Keratinocyte (primary cell): ENCODE results near the gene DPP10. TPM values are rescaled to one million over a fixed set of nuclear protein-coding genes. Genes with fewer than 3 reads are reported as not detected.

ENCODE experiments used
- DNase-seq: peaks from one replicate; pipeline ENCODE4 v3.0.0-alpha.2; 2011; ENCODE audit warnings: low read depth, missing footprints, low spot score
- FAIRE-seq: peaks from 2 replicates; lab custom pipeline; 2011; peaks lifted over from hg19 to GRCh38; lab: Jason Lieb, UNC
- H2AFZ ChIP-seq: 2 replicates; pipeline ENCODE4 v1.6.0; 2012; ENCODE audit warnings: low read length, control low read depth, inconsistent platforms; ENCODE audit not compliant: control insufficient read depth
- H3K27ac ChIP-seq: 2 replicates; pipeline ENCODE4 v1.5.1; 2011; ENCODE audit warnings: low read length; ENCODE audit not compliant: control insufficient read depth, insufficient read depth
- H3K27me3 ChIP-seq: 3 replicates; pipeline ENCODE4 v1.6.0; 2011; ENCODE audit warnings: low read length; ENCODE audit not compliant: control insufficient read depth, insufficient read depth; ENCODE audit errors: extremely low read depth
- H3K36me3 ChIP-seq, 2 experiments: 2 replicates in 1 of 2; 3 replicates in 1 of 2; pipeline ENCODE4 v1.5.1; 2011; ENCODE audit warnings: low read length in 2 of 2, mild to moderate bottlenecking in 1 of 2; ENCODE audit not compliant: control insufficient read depth in 2 of 2, insufficient read depth in 2 of 2; ENCODE audit errors: extremely low read depth in 1 of 2
- H3K4me1 ChIP-seq: 3 replicates; pipeline ENCODE4 v1.5.1; 2011; ENCODE audit warnings: low read length; ENCODE audit not compliant: control insufficient read depth, insufficient read depth; ENCODE audit errors: extremely low read depth
- H3K4me2 ChIP-seq: 3 replicates; pipeline ENCODE4 v1.6.0; 2011; ENCODE audit warnings: low read depth, low read length; ENCODE audit not compliant: control insufficient read depth, insufficient read depth; ENCODE audit errors: extremely low read depth
- H3K4me3 ChIP-seq, 3 experiments: fragments of 200-600 bp in 1 of 3; sonication (generic) in 1 of 3; 2 replicates in 2 of 3; 3 replicates in 1 of 3; pipeline ENCODE4 v1.5.1; 2011 to 2016; ENCODE audit warnings: low read length in 3 of 3, mild to moderate bottlenecking in 3 of 3, control low read depth in 2 of 3, inconsistent platforms in 1 of 3, low read depth in 1 of 3, mixed read lengths in 1 of 3, mixed run types in 1 of 3, moderate library complexity in 1 of 3; ENCODE audit not compliant: control insufficient read depth in 2 of 3, insufficient read depth in 2 of 3; ENCODE audit errors: extremely low read depth in 1 of 3
- H3K79me2 ChIP-seq: 2 replicates; pipeline ENCODE4 v1.6.0; 2012; ENCODE audit warnings: low read length; ENCODE audit not compliant: control insufficient read depth, insufficient read depth
- H3K9ac ChIP-seq: 3 replicates; pipeline ENCODE4 v1.6.0; 2011; ENCODE audit warnings: low read length; ENCODE audit not compliant: control insufficient read depth, insufficient read depth; ENCODE audit errors: extremely low read depth
- H3K9me1 ChIP-seq: 3 replicates; pipeline ENCODE4 v1.6.0; 2011; ENCODE audit warnings: low read length; ENCODE audit not compliant: control insufficient read depth, insufficient read depth; ENCODE audit errors: extremely low read depth
- H3K9me3 ChIP-seq: 2 replicates; pipeline ENCODE4 v1.5.1; 2012; ENCODE audit warnings: low read depth, low read length; ENCODE audit not compliant: control insufficient read depth
- H4K20me1 ChIP-seq: 3 replicates; pipeline ENCODE4 v1.6.0; 2011; ENCODE audit warnings: low read length; ENCODE audit not compliant: control insufficient read depth, insufficient read depth; ENCODE audit errors: extremely low read depth
- EZH2 ChIP-seq: IDR thresholded peaks from one replicate; pipeline ENCODE4 v1.6.1; 2012; ENCODE audit warnings: inconsistent platforms, mild to moderate bottlenecking, low read length, moderate library complexity
- dilution Hi-C: fragments of 300-500 bp; cut with MboI; formaldehyde crosslinking; loops from one replicate; pipeline ENCODE4 v1.7.0; 2020; ENCODE audit warnings: low sequenced_read_pairs; ENCODE audit not compliant: extremely low pct_ligation_motif_present
- polyA plus RNA-seq, 5 experiments: library from polyadenylated mRNA; depleted of rRNA in 3 of 5; stranded (reverse) in 3 of 5; stranded (forward) in 1 of 5; unstranded in 1 of 5; fragments of >200 nt; gene quantifications; 1 replicate in 1 of 5; 2 replicates in 3 of 5; 3 replicates in 1 of 5; pipeline versions ENCODE4 v1.2.1 to v1.2.3, GENCODE V29; 2011 to 2012; ENCODE audit warnings: missing spikeins in 2 of 5, low read depth in 1 of 5, low replicate concordance in 1 of 5
- TF ChIP-seq, protein P1 (sequence below), 3 experiments: IDR thresholded peaks in 1 of 3; conservative IDR thresholded peaks in 1 of 3; optimal IDR thresholded peaks in 1 of 3; 2 replicates in 2 of 3; 3 replicates in 1 of 3; pipeline versions ENCODE3 to v1.5.1; 2011; ENCODE audit warnings: low read length in 3 of 3, mild to moderate bottlenecking in 3 of 3, moderate library complexity in 2 of 3, control low read depth in 1 of 3, inconsistent platforms in 1 of 3; ENCODE audit not compliant: insufficient read depth in 2 of 3; ENCODE audit errors: extremely low read depth in 1 of 3

DPP10 gene
- polyA plus RNA-seq, 1 donor (not counting 4 experiments of a cell fraction or from before 2014, with no cell fraction given) = not detected

DNA sequence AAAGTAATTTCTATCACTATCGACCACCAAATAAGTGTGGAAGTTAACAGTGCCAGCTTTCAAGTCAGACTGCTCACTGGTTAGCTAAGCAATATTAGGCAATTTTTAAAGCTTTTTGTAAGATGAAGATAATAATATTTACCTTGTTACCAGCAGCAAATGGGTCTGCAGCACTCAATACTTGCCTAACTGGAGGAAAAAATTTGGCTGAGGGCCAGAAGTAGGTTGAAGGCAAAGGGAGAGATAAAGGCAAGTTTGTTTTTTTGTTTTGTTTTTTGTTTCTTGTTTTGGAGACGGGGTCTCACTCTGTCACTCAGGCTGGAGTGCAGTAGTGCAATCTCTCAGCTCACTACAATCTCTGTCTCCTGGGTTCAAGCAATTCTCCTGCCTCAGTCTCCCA is 675.9 kb downstream of the DPP10 start:
- FAIRE-seq = no peak
- TF ChIP-seq, protein P1, sequence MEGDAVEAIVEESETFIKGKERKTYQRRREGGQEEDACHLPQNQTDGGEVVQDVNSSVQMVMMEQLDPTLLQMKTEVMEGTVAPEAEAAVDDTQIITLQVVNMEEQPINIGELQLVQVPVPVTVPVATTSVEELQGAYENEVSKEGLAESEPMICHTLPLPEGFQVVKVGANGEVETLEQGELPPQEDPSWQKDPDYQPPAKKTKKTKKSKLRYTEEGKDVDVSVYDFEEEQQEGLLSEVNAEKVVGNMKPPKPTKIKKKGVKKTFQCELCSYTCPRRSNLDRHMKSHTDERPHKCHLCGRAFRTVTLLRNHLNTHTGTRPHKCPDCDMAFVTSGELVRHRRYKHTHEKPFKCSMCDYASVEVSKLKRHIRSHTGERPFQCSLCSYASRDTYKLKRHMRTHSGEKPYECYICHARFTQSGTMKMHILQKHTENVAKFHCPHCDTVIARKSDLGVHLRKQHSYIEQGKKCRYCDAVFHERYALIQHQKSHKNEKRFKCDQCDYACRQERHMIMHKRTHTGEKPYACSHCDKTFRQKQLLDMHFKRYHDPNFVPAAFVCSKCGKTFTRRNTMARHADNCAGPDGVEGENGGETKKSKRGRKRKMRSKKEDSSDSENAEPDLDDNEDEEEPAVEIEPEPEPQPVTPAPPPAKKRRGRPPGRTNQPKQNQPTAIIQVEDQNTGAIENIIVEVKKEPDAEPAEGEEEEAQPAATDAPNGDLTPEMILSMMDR (optimal IDR thresholded peaks at IDR 0.05 in 1 of 3, IDR thresholded peaks at IDR 0.05 in 1 of 3, conservative IDR thresholded peaks at IDR 0.05 in 1 of 3; ENCODE audit: extremely low read depth in 1 of 3, insufficient read depth in 2 of 3, low read length in 3 of 3) = no peak
- no peak for TF ChIP-seq EZH2
- H3K4me3 ChIP-seq = no peak overlapping the region
- no peak overlapping the region for H3K27ac ChIP-seq
- H3K4me1 ChIP-seq = no peaks in the 10 kb centered on the region
- DNase-seq = no peak
- dilution Hi-C loops = no loop called here
- H3K27me3 ChIP-seq = no peaks in the 10 kb centered on the region
- no peaks in the 10 kb centered on the region for H4K20me1 ChIP-seq
- H3K4me2 ChIP-seq = no peak overlapping the region
- H3K9me3 ChIP-seq = no peaks in the 10 kb centered on the region
- no peaks in the 10 kb centered on the region for H3K9me1 ChIP-seq
- H2AFZ ChIP-seq = no peak overlapping the region
- H3K9ac ChIP-seq = no peak overlapping the region
- H3K79me2 ChIP-seq = no peaks in the 10 kb centered on the region
- H3K36me3 ChIP-seq = no peaks in the 10 kb centered on the region

DNA sequence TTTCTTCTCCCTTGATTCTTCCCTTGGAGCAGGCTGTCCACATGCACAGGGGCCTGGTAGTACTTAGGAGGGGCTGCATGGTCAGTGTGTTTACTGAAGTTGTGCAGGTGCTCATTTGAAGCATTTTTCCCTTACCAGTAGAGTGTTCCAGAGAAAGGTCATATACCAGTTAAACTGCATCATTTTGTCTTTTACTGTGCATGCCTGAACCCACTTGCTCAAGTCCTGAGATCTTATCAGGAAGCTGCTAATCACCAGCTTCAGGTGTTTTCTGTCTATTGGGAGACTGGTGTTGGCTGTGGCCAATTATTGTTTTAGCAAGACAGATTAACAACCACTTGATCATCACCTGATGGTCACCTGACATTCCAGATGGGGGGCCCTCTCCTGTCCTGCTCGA is 676.6 kb downstream of the DPP10 start:
- Histone ChIP-seq H3K9ac (no peak overlapping the region), H3K4me2 (no peak overlapping the region), H3K79me2 (no peaks in the 10 kb centered on the region), H3K4me1 (no peaks in the 10 kb centered on the region), H3K27ac (no peak overlapping the region), H3K27me3 (no peaks in the 10 kb centered on the region), H3K4me3 (no peak overlapping the region), H4K20me1 (no peaks in the 10 kb centered on the region), H3K9me1 (no peaks in the 10 kb centered on the region), H2AFZ (no peak overlapping the region), H3K9me3 (no peaks in the 10 kb centered on the region), H3K36me3 (no peaks in the 10 kb centered on the region)
- TF ChIP-seq, protein P1 (optimal IDR thresholded peaks at IDR 0.05 in 1 of 3, IDR thresholded peaks at IDR 0.05 in 1 of 3, conservative IDR thresholded peaks at IDR 0.05 in 1 of 3; ENCODE audit: extremely low read depth in 1 of 3, insufficient read depth in 2 of 3, low read length in 3 of 3) = no peak
- no peak for TF ChIP-seq EZH2
- dilution Hi-C loops = no loop called here
- DNase-seq = no peak
- FAIRE-seq = no peak
